Activated T-helper 1 cell treated with anti-CD3 and anti-CD28 coated beads, Interleukin-2, amount 50 U/mL, for 16 hours (primary cell): Measurements from ENCODE around the gene THY1.
"Not testable (repeated sequence)": the region's sequence is repeated elsewhere in the genome, so short reads cannot be mapped to it uniquely, and the experiment has no call there.

Source experiments
- DNase-seq, 2 donors: peaks; one replicate each; pipeline ENCODE4 v3.0.0-alpha.2; 2020; ENCODE audit warnings: low read depth in 1 of 2, low spot score in 1 of 2

THY1 gene

GRCh38 chr11:119422809-119423508 lies at the start of gene THY1:
Gene THY1, minus strand, starts transcription at chr11:119423172. Its CDS starts 2,267 bp downstream, at chr11:119420905.
- DNase-seq = no peak

GRCh38 chr11:119472186-119472855 lies 49.3 kb upstream of the THY1 start:
- DNase-seq = no peak

- DNase-seq = no peak
These were observed 48.4 kb upstream of the THY1 start for GRCh38 chr11:119471329-119471728.

- DNase-seq = no peak
These were observed 47.6 kb upstream of the THY1 start for GRCh38 chr11:119470317-119471291.

DNA sequence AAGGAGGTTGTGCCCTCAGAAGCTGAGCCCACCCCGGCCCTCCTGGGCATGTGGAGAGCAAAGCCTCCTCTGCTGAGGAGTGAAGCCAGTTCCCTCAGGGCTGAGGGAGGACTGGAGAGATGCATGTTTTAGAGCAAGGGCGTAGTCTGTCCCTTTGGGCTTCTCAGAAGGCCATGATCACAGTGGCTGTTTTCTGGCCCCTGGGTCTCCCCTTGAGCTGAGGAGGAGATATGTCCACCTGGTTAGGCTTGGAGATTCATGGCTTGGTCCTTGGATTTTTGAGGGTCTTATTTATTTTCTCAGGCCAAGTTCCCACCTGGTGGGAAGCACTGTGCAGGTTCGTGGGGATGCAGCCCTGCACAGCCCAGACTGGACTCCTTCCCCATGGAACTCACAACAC lies 46.5 kb upstream of the THY1 start:
- no peak for DNase-seq

DNA sequence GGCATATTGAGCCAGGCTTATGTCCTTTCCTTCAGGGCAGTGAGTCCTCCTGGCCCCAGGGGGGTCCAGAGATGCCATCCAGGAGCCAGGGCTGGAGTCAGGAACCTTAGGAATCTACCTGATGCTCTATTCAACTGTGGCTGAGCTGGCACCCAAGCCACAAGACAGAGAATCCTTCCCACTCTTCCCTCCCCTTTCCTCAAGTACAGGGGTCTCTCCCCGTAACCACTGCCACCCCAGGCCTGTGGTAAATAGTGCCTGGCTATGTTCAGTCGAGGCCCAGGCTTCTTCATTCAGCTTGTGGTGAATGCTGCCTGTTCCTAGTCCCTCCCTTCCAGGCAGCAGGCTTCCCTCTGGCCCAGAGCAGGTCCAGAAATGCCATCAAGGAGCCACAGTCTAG lies 45.5 kb upstream of the THY1 start:
- no peak for DNase-seq

- DNase-seq = no peak
These were observed 38.4 kb upstream of the THY1 start for GRCh38 chr11:119461229-119461963.

GRCh38 chr11:119460582-119460981 lies 37.6 kb upstream of the THY1 start:
- no peak for DNase-seq

DNA sequence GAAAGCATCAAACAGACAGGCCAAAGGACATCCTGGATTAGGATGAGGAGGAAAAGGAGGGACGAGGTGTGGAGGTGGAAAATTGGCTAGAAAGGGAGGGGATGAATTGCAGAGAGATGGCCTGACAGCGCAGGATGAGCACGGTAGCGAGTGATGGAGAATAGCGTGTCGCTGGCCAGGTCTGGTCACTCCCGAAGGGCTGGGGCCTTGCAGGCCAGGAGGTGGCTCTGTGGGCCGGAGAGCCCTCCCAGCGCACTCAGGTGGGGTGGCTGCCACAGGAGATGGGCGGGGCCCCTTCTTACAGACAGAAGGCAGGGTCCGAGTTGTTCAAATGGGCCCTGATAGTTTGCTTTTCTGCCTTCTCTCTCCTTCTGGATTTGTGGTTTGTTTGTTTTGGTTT lies 37.1 kb upstream of the THY1 start:
- DNase-seq = no peak

GRCh38 chr11:119459293-119459976 lies 36.5 kb upstream of the THY1 start:
- no peak for DNase-seq

- not testable (repeated sequence) for DNase-seq
These were observed 32.7 kb upstream of the THY1 start for GRCh38 chr11:119455708-119456107.

GRCh38 chr11:119455241-119455640 lies 32.3 kb upstream of the THY1 start:
- not testable (repeated sequence) for DNase-seq

GRCh38 chr11:119453881-119454280 lies 30.9 kb upstream of the THY1 start:
- DNase-seq = no peak

DNA sequence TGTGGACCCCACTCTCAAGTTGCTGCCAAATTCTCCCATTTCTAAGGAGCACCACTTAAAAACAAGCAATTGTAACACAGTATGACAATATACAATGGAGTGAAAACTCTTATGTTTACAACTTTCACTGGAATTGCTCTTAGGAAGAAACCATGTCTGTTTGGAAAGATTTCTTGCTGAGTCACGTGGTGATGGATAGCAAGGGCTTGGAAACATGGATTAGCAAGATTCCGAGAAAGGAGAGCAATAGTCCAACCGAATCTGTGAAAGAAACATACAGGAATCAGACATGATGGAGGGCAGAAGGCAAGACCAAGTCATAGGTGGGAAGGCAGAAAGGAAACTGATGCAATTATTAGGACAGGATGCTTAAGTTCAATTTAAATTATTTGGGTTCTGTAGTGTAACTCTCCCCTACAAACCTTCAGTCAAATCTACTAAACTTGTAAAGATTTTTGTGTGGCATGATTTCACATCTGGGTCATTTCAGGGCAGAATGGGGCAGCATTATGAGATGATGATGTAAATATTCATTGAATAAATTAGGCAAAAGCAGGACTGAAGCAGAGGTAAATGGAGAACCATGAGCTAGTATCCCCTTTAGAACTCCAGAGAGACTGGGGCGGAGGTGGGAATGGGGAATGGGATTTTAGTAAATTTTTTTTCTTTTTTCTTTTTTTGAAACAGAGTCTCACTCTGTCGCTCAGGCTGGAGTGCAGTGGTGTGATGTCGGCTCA lies 27.8 kb upstream of the THY1 start:
- DNase-seq = no peak

DNA sequence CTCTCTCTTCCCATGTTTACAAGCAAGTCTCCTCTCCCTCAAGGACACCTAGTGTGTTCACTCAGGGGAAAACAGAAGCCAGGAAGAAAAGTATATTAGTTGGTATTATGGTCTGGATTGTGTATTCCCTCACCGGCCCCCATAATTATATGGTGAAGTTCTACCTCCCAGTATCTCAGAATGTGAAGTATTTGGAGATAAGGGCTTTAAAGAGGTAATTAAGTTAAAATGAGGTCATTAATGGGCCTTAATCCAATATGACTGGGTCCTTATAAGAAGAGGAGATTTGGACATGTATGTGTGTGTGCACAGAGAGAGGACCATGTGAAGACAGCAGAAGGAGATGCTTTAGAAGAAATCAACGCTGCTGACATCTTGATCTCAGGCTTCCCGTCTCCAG lies 26.5 kb upstream of the THY1 start:
- no peak for DNase-seq

DNA sequence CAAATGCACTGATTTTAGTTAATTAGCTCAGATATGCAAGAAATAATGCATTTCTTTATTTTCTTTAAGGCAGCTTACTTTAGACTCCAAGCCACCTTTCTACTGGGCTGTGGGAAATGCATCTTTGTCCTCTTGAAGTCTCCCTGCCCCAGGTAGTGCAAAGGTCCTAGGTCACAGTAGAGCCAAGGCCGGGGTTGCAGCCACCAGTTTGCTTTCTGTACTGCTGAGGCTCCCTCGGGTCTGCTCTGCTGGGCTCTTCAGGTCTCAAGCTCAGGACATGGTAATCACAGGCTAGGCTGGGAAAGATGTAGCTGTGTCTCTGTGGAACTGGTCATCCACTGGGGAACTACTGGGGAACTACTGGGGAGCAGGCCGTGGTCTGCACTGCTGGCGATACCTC lies 25.4 kb upstream of the THY1 start:
- DNase-seq = no peak

DNA sequence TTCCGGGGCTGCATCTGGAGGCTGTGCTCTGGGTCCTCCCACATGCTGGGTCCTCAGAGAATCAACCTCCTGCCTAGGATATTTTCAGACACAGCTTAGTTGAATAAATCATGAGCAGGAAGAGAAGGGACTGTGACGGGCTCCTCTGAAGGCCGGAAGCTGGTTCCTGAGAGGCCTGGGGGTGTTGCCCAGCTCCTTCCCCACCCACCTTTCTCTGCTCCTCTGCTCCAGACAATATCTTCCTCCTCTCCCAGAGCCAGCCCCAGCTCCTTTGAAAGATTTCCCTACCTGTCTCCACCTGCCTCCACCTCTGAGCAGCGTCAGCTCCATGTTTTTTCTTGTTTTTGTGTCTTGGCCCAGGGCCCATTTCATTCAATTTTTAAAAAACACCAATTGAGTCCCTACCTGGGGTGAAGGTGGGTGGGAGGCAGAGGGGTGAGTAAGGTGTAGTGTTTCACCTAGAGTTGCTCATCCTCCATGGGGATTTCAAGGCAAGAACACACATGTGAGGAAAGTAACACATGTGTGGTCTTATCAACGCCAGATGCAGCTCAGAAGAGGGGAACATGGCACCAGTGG lies 24.8 kb upstream of the THY1 start:
- DNase-seq = no peak

DNA sequence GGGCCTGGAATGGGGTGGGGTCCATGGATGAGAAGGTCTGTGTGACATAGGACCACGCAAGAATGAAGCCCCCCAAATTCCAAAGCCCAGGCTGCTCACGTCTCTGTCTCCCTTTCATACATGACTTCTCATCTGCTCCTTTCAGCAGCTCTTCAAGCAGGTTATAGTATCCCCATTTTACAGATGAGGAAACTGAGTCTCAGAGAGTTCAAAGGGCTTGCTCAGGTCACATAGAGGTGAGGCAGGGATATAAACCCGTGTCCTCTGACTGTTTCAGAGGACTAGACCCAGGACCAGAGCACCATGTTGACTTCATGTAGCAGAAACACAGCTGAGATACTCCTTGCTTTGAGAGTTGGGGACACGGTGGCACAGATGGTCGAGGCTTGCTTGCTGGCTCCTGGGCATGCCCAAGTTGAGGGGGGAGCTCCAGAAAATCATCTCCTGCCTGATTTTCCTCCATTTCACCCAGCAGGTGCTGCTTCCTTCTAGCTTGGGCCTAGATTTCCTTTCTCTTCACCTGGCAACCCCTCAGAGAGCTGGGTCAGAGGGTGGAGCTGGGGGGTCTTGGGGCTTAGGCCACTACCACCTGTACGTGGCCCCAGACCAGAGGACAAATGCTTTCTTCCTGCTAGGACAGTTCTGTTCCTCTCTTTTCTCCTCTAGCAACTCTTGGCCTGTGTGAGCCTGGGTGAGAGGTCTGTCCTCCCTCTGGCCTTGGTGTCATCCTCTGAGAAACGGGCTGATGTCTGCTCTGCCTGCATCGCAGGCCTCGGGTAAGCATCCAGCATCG lies 24.1 kb upstream of the THY1 start:
- DNase-seq = no peak

DNA sequence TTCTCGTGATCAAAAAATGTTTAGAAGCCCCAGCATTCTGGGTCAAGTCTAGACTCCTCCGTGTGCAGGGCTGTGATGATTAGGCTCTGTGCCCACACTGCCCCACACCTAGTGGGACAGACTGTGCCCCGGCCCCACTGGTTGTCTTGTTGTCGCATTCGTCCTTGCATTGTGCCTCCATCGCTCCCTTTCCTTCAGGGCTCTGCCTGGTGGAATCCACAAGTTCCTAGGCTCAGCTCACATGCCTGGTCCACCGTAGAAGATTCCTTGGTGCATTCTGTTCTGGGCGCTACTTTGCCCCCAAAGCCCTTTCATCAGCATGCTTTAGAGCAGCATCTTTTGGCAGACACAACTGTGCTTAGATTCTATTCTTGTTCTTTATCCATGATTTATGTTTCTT lies 23.5 kb upstream of the THY1 start:
- DNase-seq = no peak
